H9 (cell line): ENCODE measurements around the gene HIRIP3. TPM values are rescaled to one million over a fixed set of nuclear protein-coding genes. Genes with fewer than 3 reads are reported as not detected.

ENCODE experiments used
- DNase-seq: peaks from one replicate; pipeline ENCODE4 v3.0.0-alpha.2; 2017
- H2AFZ ChIP-seq: one replicate; pipeline ENCODE4 v1.6.1; 2013; ENCODE audit warnings: mild to moderate bottlenecking, low read length, control low read depth, moderate library complexity
- H2AK5ac ChIP-seq: 2 replicates; pipeline ENCODE4 v1.6.1; 2013; ENCODE audit warnings: low read length, control low read depth, mixed read lengths; ENCODE audit not compliant: insufficient read length
- H2BK120ac ChIP-seq: one replicate; pipeline ENCODE4 v1.6.1; 2013; ENCODE audit warnings: low read depth, mild to moderate bottlenecking, low read length, control low read depth, inconsistent platforms; ENCODE audit not compliant: poor library complexity, severe bottlenecking
- H2BK12ac ChIP-seq: 2 replicates; pipeline ENCODE4 v1.6.1; 2013; ENCODE audit warnings: low read length, control low read depth, mixed read lengths, low read depth; ENCODE audit not compliant: insufficient read length
- H2BK15ac ChIP-seq: 2 replicates; pipeline ENCODE4 v1.6.1; 2013; ENCODE audit warnings: low read depth, low read length, control low read depth
- H2BK20ac ChIP-seq: one replicate; pipeline ENCODE4 v1.6.1; 2013; ENCODE audit warnings: low read depth, mild to moderate bottlenecking, low read length, control low read depth, inconsistent platforms; ENCODE audit not compliant: poor library complexity, severe bottlenecking
- H2BK5ac ChIP-seq: 2 replicates; pipeline ENCODE4 v1.6.1; 2013; ENCODE audit warnings: low read length, control low read depth, mixed read lengths; ENCODE audit not compliant: insufficient read length
- H3K14ac ChIP-seq: 2 replicates; pipeline ENCODE4 v1.6.1; 2013; ENCODE audit warnings: low read length, control low read depth; ENCODE audit not compliant: insufficient read depth
- H3K18ac ChIP-seq: 2 replicates; pipeline ENCODE4 v1.6.1; 2013; ENCODE audit warnings: low read depth, mild to moderate bottlenecking, mixed read lengths, low read length, control low read depth; ENCODE audit not compliant: insufficient read length
- H3K23ac ChIP-seq: 2 replicates; pipeline ENCODE4 v1.6.1; 2013; ENCODE audit warnings: low read length, control low read depth, mixed read lengths, low read depth; ENCODE audit not compliant: insufficient read length
- H3K23me2 ChIP-seq: 2 replicates; pipeline ENCODE4 v1.6.1; 2013; ENCODE audit warnings: low read depth, mild to moderate bottlenecking, mixed read lengths, low read length, control low read depth; ENCODE audit not compliant: insufficient read length, poor library complexity, severe bottlenecking
- H3K27ac ChIP-seq: 2 replicates; pipeline ENCODE4 v1.5.1; 2013; ENCODE audit warnings: low read length, control low read depth, mixed read lengths, low read depth; ENCODE audit not compliant: insufficient read length
- H3K27me3 ChIP-seq: 2 replicates; pipeline ENCODE4 v1.6.1; 2013; ENCODE audit warnings: low read length, control low read depth, inconsistent platforms; ENCODE audit not compliant: insufficient read depth
- H3K4ac ChIP-seq: 2 replicates; pipeline ENCODE4 v1.6.1; 2013; ENCODE audit warnings: low read depth, mild to moderate bottlenecking, control low read depth, inconsistent platforms, low read length, moderate library complexity
- H3K4me1 ChIP-seq: 2 replicates; pipeline ENCODE4 v1.6.1; 2013; ENCODE audit warnings: low read length, control low read depth, inconsistent platforms; ENCODE audit not compliant: insufficient read depth
- H3K4me2 ChIP-seq: 2 replicates; pipeline ENCODE4 v1.6.1; 2013; ENCODE audit warnings: low read length, control low read depth, mixed read lengths; ENCODE audit not compliant: insufficient read length, insufficient read depth
- H3K56ac ChIP-seq: 2 replicates; pipeline ENCODE4 v1.6.1; 2013; ENCODE audit warnings: low read depth, mild to moderate bottlenecking, mixed read lengths, low read length, control low read depth; ENCODE audit not compliant: insufficient read length
- H3K79me1 ChIP-seq: 2 replicates; pipeline ENCODE4 v1.6.1; 2013; ENCODE audit warnings: low read depth, mild to moderate bottlenecking, moderate library complexity, low read length, control low read depth, inconsistent platforms; ENCODE audit not compliant: insufficient read depth, poor library complexity, severe bottlenecking
- H3K79me2 ChIP-seq: 2 replicates; pipeline ENCODE4 v1.6.1; 2013; ENCODE audit warnings: low read length, control low read depth, inconsistent platforms; ENCODE audit not compliant: insufficient read depth
- H3K9ac ChIP-seq: 2 replicates; pipeline ENCODE4 v1.6.1; 2013; ENCODE audit warnings: low read length, control low read depth, mixed read lengths; ENCODE audit not compliant: insufficient read length; ENCODE audit errors: extremely low read depth
- H3K9me3 ChIP-seq: one replicate; pipeline ENCODE4 v1.6.1; 2013; ENCODE audit warnings: low read depth, low read length, inconsistent platforms; ENCODE audit not compliant: control insufficient read depth
- H3T11ph ChIP-seq: one replicate; pipeline ENCODE4 v1.6.1; 2013; ENCODE audit warnings: mild to moderate bottlenecking, low read length, control low read depth, inconsistent platforms
- H4K20me1 ChIP-seq: one replicate; pipeline ENCODE4 v1.6.1; 2013; ENCODE audit not compliant: control insufficient read depth, insufficient read length, insufficient read depth
- H4K5ac ChIP-seq: 2 replicates; pipeline ENCODE4 v1.6.1; 2013; ENCODE audit warnings: low read depth, mild to moderate bottlenecking, mixed read lengths, low read length, control low read depth; ENCODE audit not compliant: insufficient read length
- H4K8ac ChIP-seq: replicated peaks from 2 replicates; pipeline ENCODE4 v1.6.1; 2013; ENCODE audit warnings: low read length, control low read depth, mixed read lengths, low read depth; ENCODE audit not compliant: insufficient read length
- H4K91ac ChIP-seq: 2 replicates; pipeline ENCODE4 v1.6.1; 2013; ENCODE audit warnings: low read depth, mild to moderate bottlenecking, moderate library complexity, mixed read lengths, low read length, control low read depth; ENCODE audit not compliant: insufficient read length
- H3K27ac Mint-ChIP-seq, 3 experiments: 2 replicates in 2 of 3; 3 replicates in 1 of 3; pipeline ENCODE4 v1.8.0; 2020 to 2021; ENCODE audit warnings: mixed read lengths in 3 of 3, mild to moderate bottlenecking in 1 of 3, moderate library complexity in 1 of 3
- H3K27me3 Mint-ChIP-seq: 2 replicates; pipeline ENCODE4 v1.8.0; 2021; ENCODE audit warnings: low read depth, mild to moderate bottlenecking, moderate library complexity, mixed read lengths
- H3K36me3 Mint-ChIP-seq, 3 experiments: 2 replicates in 2 of 3; 3 replicates in 1 of 3; pipeline ENCODE4 v1.8.0; 2020 to 2021; ENCODE audit warnings: low read depth in 3 of 3, mixed read lengths in 3 of 3; ENCODE audit not compliant: insufficient read depth in 1 of 3
- H3K4me1 Mint-ChIP-seq, 2 experiments: 2 replicates each; pipeline ENCODE4 v1.8.0; 2020; ENCODE audit warnings: mixed read lengths in 2 of 2
- H3K4me3 Mint-ChIP-seq, 2 experiments: 2 replicates in 1 of 2; 3 replicates in 1 of 2; pipeline ENCODE4 v1.8.0; 2020 to 2021; ENCODE audit warnings: mild to moderate bottlenecking in 2 of 2, mixed read lengths in 2 of 2, moderate library complexity in 1 of 2
- H3K9me3 Mint-ChIP-seq, 2 experiments: 2 replicates in 1 of 2; 3 replicates in 1 of 2; pipeline ENCODE4 v1.8.0; 2020; ENCODE audit warnings: mild to moderate bottlenecking in 2 of 2, mixed read lengths in 2 of 2, moderate library complexity in 1 of 2
- CTCF ChIP-seq: fragments of 200-600 bp; sonication (generic); conservative IDR thresholded peaks from 3 replicates; pipeline ENCODE4 v1.8.0; 2021; ENCODE audit warnings: antibody characterized with exemption, mild to moderate bottlenecking
- WGBS: extraction: QIAGEN DNeasy Blood & Tissue Kit; methylation state at CpG from one replicate; pipeline ENCODE4 v1.1.7; 2013; ENCODE audit warnings: missing lambda C conversion rate, low lambda C conversion rate, mixed read lengths; ENCODE audit not compliant: insufficient read length; ENCODE audit errors: extremely low coverage; 5-methylcytosine and 5-hydroxymethylcytosine counted together
- total RNA-seq: library from RNA; stranded (reverse); gene quantifications from 2 replicates; pipeline ENCODE4 v1.2.1, GENCODE V29; 2021

Gene HIRIP3
- total RNA-seq, 1 experiment from 2014 or later, result 21.6 TPM

- H3K27ac ChIP-seq, result no peak overlapping the region
- H3T11ph ChIP-seq, result no peak overlapping the region
- Mint-ChIP-seq H3K27me3 (no peaks in the 10 kb centered on the region), H3K9me3 (no peaks in the 10 kb centered on the region), H3K4me3 (no peak overlapping the region), H3K27ac (no peak overlapping the region), H3K36me3 (no peaks in the 10 kb centered on the region), H3K4me1 (peaks cover 8 to 10% of the 10 kb centered on the region in 2 experiments; a peak in 3 of 4 replicates)
- H3K23me2 ChIP-seq, result no peaks in the 10 kb centered on the region
- TF ChIP-seq CTCF, result no peak
- H2BK15ac ChIP-seq, result no peak overlapping the region
- H3K27me3 ChIP-seq, result no peaks in the 10 kb centered on the region
- H3K4me1 ChIP-seq, result peaks cover 4% of the 10 kb centered on the region; the same call in 1 of the 2 replicates
- H2BK5ac ChIP-seq, result no peak overlapping the region
- no peak overlapping the region for H2BK120ac ChIP-seq
- H3K79me1 ChIP-seq, result no peaks in the 10 kb centered on the region
- no peak overlapping the region for H3K56ac ChIP-seq
- no peak overlapping the region for H2AFZ ChIP-seq
- H4K91ac ChIP-seq, result no peak overlapping the region
- WGBS, result no CpG with 5 or more reads among the region's 4 CpGs
- H3K9ac ChIP-seq, result no peak overlapping the region
- no peak overlapping the region for H3K4ac ChIP-seq
- no peaks in the 10 kb centered on the region for H4K20me1 ChIP-seq
- H3K18ac ChIP-seq, result no peak overlapping the region
- no peak overlapping the region for H4K8ac ChIP-seq
- DNase-seq, result no peak
- no peak overlapping the region for H2BK12ac ChIP-seq
- H2AK5ac ChIP-seq, result no peak overlapping the region
- no peak overlapping the region for H3K23ac ChIP-seq
- H3K14ac ChIP-seq, result no peak overlapping the region
- H3K9me3 ChIP-seq, result no peaks in the 10 kb centered on the region
- no peak overlapping the region for H4K5ac ChIP-seq
- H3K79me2 ChIP-seq, result no peaks in the 10 kb centered on the region
- H3K4me2 ChIP-seq, result no peak overlapping the region
- no peak overlapping the region for H2BK20ac ChIP-seq
Measured at GRCh38 chr16:29950806-29951461, 44.5 kb downstream of the HIRIP3 start.
